ENCODE results near the gene OPTC. TPM values are rescaled to one million over a fixed set of nuclear protein-coding genes. Genes with fewer than 3 reads are reported as not detected.
"Not testable (repeated sequence)": the region's sequence is repeated elsewhere in the genome, so short reads cannot be mapped to it uniquely, and the experiment has no call there.

OPTC gene
- total RNA-seq, 1 donor from 2014 or later: not detected

DNA sequence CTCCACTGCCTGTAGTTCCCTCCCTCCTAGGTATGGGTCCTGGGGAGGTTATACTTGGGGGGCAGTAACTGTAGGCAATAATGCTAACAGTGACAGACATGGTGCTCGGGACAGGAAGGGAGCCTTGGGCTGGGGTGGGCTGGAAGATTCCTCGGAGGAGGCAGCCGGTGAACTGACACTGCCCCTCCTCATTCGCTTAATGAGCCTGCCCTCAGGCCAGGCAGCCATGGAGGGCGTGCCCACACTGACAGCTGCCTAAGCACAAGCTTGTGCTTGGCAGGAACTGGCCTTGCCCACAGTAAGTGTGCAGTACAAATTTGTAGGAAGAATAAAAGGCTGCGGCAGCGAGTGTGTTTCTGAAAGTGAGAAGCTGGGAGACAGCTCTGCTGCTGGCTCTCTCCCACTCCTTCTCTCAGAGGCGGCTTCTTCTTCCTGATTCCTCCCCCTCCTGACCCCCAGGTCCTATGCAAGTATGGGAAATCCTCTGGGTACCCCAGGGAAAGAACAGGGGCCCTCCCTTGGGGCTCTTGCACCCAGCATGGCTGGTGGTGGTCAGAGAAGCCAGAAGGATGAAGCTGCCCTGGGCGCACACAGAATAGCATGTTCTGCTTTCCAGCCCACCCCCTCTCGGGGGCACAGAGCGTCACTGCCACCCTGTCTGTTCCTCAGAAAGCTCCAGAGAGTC lies 23.6 kb downstream of the OPTC start:
- intact Hi-C loops (cut with micrococcal nuclease): no loop called here
- Mint-ChIP-seq H3K9me3 (no peaks in the 10 kb centered on the region), H3K4me3 (ENCODE audit: low read depth) (no peak overlapping the region), H3K27me3 (ENCODE audit: low read depth) (no peaks in the 10 kb centered on the region), H3K36me3 (ENCODE audit: low read depth) (no peaks in the 10 kb centered on the region), H3K27ac (no peak overlapping the region), H3K4me1 (ENCODE audit: low read depth) (peaks cover 27% of the 10 kb centered on the region)
- DNase-seq (ENCODE audit: low spot score): no peak

DNA sequence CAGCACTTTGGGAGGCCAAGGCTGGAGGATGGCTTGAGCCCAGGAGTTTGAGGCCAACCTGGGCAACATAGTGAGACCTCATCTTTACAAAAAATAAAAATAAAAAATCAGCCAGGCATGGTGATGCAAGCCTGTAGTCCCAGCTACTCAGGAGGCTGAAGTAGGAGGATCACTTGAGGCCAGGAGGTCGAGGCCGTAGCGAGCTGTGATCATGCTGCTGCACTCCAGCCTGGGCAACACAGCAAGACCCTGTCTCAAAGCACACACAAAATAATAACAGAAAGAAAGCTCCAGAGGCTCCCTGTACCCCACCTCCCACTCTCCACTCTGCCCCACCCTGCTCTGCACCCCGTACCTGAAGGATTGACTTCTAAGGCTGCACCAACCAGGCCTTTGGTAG lies 24.2 kb downstream of the OPTC start:
- intact Hi-C loops (cut with micrococcal nuclease); DNase-seq (ENCODE audit: low spot score); H3K9me3 Mint-ChIP-seq; H3K27me3 Mint-ChIP-seq (ENCODE audit: low read depth); H3K36me3 Mint-ChIP-seq (ENCODE audit: low read depth); H3K27ac Mint-ChIP-seq; H3K4me3 Mint-ChIP-seq (ENCODE audit: low read depth): not testable (repeated sequence)
- H3K4me1 Mint-ChIP-seq (ENCODE audit: low read depth): peaks cover 21% of the 10 kb centered on the region

DNA sequence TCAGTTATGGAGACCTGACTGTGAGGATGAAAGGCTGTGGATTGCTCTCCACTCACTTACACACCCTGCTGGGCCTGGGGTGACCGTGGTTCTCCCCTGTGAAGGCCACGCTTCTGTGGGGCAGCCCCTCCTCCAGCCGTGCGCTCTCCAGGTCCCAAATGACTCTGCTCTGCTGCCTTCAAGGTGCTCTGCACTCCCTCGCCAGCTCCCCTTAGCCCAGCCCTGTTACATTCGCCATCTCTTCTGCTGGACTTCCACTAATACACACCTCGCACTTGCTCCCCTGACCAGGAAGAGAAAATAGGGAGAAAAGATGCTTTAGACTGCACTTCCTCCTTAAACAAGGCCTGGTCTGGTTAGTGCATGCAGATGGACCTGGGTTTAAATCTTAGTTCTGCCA lies 24.6 kb downstream of the OPTC start:
- no peaks in the 10 kb centered on the region for H3K27me3 Mint-ChIP-seq (ENCODE audit: low read depth)
- H3K36me3 Mint-ChIP-seq (ENCODE audit: low read depth): no peaks in the 10 kb centered on the region
- intact Hi-C loops (cut with micrococcal nuclease): no loop called here
- H3K4me1 Mint-ChIP-seq (ENCODE audit: low read depth): peaks cover 17% of the 10 kb centered on the region
- H3K9me3 Mint-ChIP-seq: no peaks in the 10 kb centered on the region
- H3K27ac Mint-ChIP-seq: no peak overlapping the region
- no peak for DNase-seq (ENCODE audit: low spot score)
- no peak overlapping the region for H3K4me3 Mint-ChIP-seq (ENCODE audit: low read depth)

DNA sequence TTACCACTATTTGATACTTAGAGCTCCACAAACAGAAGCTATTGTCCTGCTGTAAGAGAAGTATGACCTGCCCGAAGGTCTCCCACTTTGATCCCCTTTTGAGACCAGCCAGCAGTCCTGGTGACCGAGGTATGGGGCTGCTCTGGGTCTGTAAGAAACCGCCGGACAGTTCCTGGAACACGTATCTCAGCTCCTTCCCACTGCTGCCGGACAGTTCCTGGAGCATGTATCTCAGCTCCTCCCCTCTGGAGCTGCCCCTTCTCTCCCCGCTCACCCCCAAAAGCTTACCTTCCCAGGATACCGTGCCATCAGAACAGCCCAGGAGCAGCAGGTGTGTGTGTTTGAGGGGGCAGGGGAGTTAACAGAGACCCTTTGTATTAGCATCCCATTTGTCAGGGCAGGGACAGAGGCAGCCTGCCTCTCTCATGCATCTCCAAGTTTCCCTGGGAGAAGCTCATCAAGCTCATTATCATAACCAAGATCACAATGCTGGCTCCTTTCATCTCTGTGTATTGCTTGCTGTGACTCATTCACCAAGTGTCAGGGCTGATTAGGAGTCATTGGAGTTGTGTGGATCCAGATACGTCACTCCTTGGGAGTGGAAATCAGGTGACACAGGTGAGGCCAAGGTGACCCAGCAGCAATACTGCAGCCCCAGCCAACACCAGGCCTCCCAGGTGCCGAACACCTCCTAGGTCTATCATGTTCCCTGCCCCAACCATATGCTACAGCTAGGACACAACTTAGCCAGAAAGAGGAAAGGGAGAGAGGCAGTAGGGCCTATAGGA lies 25.3 kb downstream of the OPTC start:
- Mint-ChIP-seq H3K9me3 (no peaks in the 10 kb centered on the region), H3K4me3 (ENCODE audit: low read depth) (no peak overlapping the region), H3K27me3 (ENCODE audit: low read depth) (no peaks in the 10 kb centered on the region), H3K4me1 (ENCODE audit: low read depth) (peaks cover 10% of the 10 kb centered on the region), H3K36me3 (ENCODE audit: low read depth) (no peaks in the 10 kb centered on the region), H3K27ac (no peak overlapping the region)
- intact Hi-C loops (cut with micrococcal nuclease): no loop called here
- no peak for DNase-seq (ENCODE audit: low spot score)

DNA sequence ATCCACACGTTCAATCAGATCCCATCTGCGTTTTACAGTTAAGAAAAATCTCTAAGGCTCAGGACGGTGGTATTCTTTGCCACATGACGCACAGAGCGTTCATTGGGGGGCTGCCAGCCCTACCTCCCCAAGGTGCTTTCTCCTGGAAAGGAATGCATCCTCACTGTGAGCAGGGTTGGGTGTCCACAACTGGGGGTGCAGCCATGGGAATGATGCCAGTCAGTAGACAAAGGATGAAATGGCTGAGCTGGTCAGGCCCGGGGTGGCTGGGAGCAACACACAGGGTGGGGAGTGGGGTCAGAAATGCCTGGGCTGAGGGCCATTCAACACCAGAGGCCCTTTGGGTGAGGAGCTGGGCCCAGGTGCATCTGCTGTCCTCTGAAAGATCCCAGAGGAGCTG lies 25.9 kb downstream of the OPTC start:
- Mint-ChIP-seq H3K4me3 (ENCODE audit: low read depth) (no peak overlapping the region), H3K4me1 (ENCODE audit: low read depth) (peaks cover 6% of the 10 kb centered on the region), H3K36me3 (ENCODE audit: low read depth) (no peaks in the 10 kb centered on the region), H3K9me3 (no peaks in the 10 kb centered on the region), H3K27ac (no peak overlapping the region), H3K27me3 (ENCODE audit: low read depth) (no peaks in the 10 kb centered on the region)
- no peak for DNase-seq (ENCODE audit: low spot score)
- intact Hi-C loops (cut with micrococcal nuclease): no loop called here

DNA sequence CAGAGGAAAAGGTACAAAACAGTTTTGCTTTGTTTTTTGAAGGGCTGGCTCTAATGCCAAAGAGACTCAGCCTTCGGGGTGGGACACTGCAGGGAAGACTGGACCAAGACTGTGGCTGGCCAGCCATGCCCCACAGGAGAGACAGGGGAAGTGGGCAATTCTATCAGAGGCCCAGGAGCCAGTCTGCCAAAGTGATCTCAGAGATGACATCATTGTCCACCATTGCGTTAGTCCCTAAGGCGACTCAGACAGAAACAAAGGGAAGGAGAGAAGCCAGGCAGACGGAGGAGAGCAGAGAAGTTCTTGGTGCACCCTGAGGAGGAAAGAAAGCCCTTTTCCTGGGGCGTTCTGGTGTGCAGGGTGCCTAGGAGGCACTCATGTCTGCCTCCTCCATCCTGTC lies 26.4 kb downstream of the OPTC start:
- Mint-ChIP-seq H3K36me3 (ENCODE audit: low read depth) (no peaks in the 10 kb centered on the region), H3K27ac (no peak overlapping the region), H3K4me3 (ENCODE audit: low read depth) (no peak overlapping the region), H3K4me1 (ENCODE audit: low read depth) (peaks cover 6% of the 10 kb centered on the region), H3K9me3 (no peaks in the 10 kb centered on the region), H3K27me3 (ENCODE audit: low read depth) (no peaks in the 10 kb centered on the region)
- no peak for DNase-seq (ENCODE audit: low spot score)
- intact Hi-C loops (cut with micrococcal nuclease): no loop called here

DNA sequence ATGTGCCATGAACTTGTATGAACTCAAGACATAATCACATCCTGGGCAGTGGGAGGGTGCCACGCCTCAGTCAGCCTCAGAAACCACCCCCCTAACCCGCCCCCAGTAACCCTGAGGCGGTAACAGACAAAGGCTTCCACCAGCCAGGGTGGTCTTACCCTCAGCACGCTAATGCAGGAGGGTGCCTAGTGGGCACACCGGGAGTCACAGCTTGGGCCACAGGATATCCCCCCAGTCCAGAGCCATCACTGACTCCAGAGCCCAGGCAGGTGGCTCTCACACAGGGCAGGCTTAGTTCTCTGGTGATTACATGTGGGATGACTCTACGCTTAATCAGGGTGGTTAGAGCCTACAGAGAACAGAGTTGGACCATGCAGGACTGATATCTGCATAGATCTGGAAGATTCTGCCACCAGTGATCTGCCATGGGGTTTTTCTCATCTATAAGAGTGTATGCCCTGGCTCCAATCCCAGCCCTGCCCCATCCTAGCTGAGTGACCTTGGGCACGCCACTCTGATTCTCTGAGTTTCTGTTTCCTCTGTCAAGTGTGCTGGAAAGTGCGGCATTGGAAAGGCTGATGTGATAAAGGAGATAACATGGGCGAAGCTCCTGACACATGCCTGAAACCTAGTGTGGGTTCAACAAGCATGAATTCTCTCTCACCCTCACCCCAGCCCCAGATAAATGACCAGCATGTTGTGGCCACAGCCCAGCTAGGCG lies 27.3 kb downstream of the OPTC start:
- H3K4me1 Mint-ChIP-seq (ENCODE audit: low read depth): peaks cover 6% of the 10 kb centered on the region
- intact Hi-C loops (cut with micrococcal nuclease): no loop called here
- no peak overlapping the region for H3K27ac Mint-ChIP-seq
- H3K27me3 Mint-ChIP-seq (ENCODE audit: low read depth): no peaks in the 10 kb centered on the region
- no peaks in the 10 kb centered on the region for H3K9me3 Mint-ChIP-seq
- H3K4me3 Mint-ChIP-seq (ENCODE audit: low read depth): no peak overlapping the region
- no peak for DNase-seq (ENCODE audit: low spot score)
- H3K36me3 Mint-ChIP-seq (ENCODE audit: low read depth): no peaks in the 10 kb centered on the region

DNA sequence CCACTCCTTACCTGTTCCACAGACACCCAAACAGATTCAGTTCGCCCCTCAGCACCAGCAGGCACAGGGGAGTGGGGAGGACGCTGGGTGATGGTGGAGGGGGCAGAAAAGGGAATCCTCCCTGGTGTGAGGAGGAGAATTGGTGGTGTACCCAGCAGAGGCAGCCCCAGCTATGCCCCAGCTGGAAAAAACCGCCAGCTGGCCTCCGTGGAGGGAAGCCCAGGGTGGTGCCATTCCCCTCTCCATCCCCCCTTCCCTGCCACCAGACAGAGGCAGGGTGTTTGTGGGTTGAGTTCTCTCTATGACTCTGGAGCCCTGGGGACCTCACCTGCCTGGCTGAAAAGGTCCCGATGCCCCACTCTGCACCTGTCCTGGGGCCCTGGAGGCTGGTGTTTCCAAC lies 27.9 kb downstream of the OPTC start:
- H3K4me3 Mint-ChIP-seq (ENCODE audit: low read depth): no peak overlapping the region
- H3K27ac Mint-ChIP-seq: no peak overlapping the region
- no peaks in the 10 kb centered on the region for H3K9me3 Mint-ChIP-seq
- no peaks in the 10 kb centered on the region for H3K36me3 Mint-ChIP-seq (ENCODE audit: low read depth)
- peaks cover 6% of the 10 kb centered on the region for H3K4me1 Mint-ChIP-seq (ENCODE audit: low read depth)
- H3K27me3 Mint-ChIP-seq (ENCODE audit: low read depth): no peaks in the 10 kb centered on the region
- no peak for DNase-seq (ENCODE audit: low spot score)
- intact Hi-C loops (cut with micrococcal nuclease): no loop called here

DNA sequence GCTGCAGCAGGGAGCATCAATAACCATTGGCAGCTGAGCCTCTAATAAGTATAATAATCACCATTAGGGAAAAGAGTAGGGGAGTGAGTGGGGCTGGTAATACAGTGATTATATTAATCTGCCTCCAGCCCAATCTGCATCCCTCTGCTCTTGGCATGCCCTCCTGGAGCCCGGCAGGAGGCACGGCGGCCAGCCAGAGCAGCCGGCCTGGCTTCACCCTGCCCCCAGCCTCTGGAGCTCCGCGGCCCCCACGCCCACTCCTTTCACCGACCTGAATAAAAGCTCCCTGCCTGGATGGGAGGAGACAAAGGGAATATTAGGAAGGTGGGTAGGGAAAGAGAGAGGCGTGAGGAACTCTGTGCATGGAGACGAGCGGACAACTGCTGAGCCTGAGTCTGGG lies 28.3 kb downstream of the OPTC start:
- Mint-ChIP-seq H3K4me1 (ENCODE audit: low read depth) (peaks cover 6% of the 10 kb centered on the region), H3K36me3 (ENCODE audit: low read depth) (no peaks in the 10 kb centered on the region), H3K9me3 (no peaks in the 10 kb centered on the region), H3K27ac (no peak overlapping the region), H3K27me3 (ENCODE audit: low read depth) (no peaks in the 10 kb centered on the region), H3K4me3 (ENCODE audit: low read depth) (no peak overlapping the region)
- DNase-seq (ENCODE audit: low spot score): no peak
- intact Hi-C loops (cut with micrococcal nuclease): no loop called here

DNA sequence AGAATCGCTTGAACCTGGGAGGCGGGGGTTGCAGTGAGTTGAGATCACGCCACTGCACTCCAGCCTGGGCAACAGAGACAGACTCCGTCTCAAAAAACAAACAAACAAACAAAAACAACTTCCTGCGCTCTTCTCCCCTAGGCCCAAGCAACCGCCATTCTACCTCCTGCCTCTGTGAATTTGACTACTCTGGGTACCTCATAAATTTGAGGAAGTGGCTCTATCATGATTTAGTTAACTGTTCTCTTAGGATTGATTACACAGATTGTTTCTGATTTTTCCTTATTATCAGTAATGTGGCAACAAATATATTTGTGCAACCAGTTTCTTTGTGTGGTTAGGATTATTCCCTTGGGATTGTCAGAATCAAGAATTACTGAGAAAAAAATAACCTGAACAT lies 29.7 kb downstream of the OPTC start:
- Mint-ChIP-seq H3K4me1 (ENCODE audit: low read depth) (peaks cover 6% of the 10 kb centered on the region), H3K27me3 (ENCODE audit: low read depth) (no peaks in the 10 kb centered on the region), H3K36me3 (ENCODE audit: low read depth) (no peaks in the 10 kb centered on the region), H3K27ac (no peak overlapping the region), H3K9me3 (no peaks in the 10 kb centered on the region), H3K4me3 (ENCODE audit: low read depth) (no peak overlapping the region)
- intact Hi-C loops (cut with micrococcal nuclease): no loop called here
- no peak for DNase-seq (ENCODE audit: low spot score)

DNA sequence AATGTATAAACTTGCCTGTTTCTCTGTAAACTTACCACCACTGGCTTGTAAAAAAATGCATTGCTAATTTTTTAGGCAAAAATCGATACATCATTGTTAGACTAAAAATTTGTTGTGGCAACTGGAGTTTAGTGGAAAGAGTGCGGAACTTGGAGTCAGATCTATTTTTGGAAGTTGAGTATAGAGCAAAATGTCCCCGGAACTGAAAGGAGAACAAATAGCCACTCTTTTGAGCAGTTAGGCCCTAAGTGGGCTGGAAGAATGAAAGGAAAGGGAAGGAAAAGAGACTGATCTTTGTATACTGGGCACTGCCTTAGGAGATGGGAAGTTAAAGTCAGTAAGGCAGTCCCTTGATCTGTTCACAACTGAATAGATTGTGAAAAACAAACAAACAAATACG lies 30.2 kb downstream of the OPTC start:
- Mint-ChIP-seq H3K27ac (no peak overlapping the region), H3K36me3 (ENCODE audit: low read depth) (no peaks in the 10 kb centered on the region), H3K27me3 (ENCODE audit: low read depth) (no peaks in the 10 kb centered on the region), H3K4me1 (ENCODE audit: low read depth) (peaks cover 6% of the 10 kb centered on the region), H3K4me3 (ENCODE audit: low read depth) (no peak overlapping the region), H3K9me3 (no peaks in the 10 kb centered on the region)
- intact Hi-C loops (cut with micrococcal nuclease): no loop called here
- DNase-seq (ENCODE audit: low spot score): no peak

DNA sequence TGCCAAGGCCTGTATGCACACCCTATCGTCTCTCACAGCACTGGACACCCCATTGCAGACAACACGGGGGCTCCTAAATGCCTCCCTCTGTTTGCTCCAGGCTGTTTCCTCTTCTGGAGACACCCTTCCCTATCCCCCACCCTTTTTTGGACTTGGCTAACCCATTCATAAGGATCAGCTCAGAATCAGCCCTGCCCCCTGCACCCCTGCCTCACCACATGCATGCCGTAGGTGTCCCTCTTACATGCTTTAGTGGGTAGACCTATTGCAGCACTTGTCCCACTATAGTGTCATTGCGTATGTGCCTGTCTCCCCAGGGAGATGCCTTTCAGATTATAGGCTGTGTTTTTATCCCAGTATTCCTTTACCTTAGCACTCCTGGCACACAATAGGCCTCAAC lies 30.9 kb downstream of the OPTC start:
- no peak overlapping the region for H3K27ac Mint-ChIP-seq
- intact Hi-C loops (cut with micrococcal nuclease): no loop called here
- H3K36me3 Mint-ChIP-seq (ENCODE audit: low read depth): no peaks in the 10 kb centered on the region
- peaks cover 8% of the 10 kb centered on the region for H3K4me1 Mint-ChIP-seq (ENCODE audit: low read depth)
- no peak for DNase-seq (ENCODE audit: low spot score)
- no peaks in the 10 kb centered on the region for H3K9me3 Mint-ChIP-seq
- H3K4me3 Mint-ChIP-seq (ENCODE audit: low read depth): no peak overlapping the region
- H3K27me3 Mint-ChIP-seq (ENCODE audit: low read depth): no peaks in the 10 kb centered on the region

DNA sequence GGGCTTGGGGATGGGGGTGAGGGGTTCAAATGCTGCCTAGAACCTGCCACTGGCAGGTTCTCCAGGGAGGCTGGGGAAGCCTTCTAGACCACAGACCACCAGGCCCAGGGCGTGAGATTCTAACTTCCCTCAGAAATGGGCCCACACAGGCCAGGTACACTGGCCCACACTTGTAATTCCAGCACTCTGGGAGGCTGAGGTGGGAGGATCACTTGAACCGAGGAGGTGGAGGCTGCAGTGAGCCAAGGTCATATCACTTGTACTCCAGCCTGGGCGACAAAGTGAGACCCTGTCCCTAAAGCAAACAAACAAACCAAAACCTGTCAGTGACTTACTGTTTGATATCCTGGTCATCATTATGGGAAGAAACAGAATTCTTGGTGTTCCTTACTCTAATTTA lies 31.7 kb downstream of the OPTC start:
- Mint-ChIP-seq H3K27me3 (ENCODE audit: low read depth) (no peaks in the 10 kb centered on the region), H3K9me3 (no peaks in the 10 kb centered on the region), H3K36me3 (ENCODE audit: low read depth) (no peaks in the 10 kb centered on the region), H3K27ac (no peak overlapping the region), H3K4me3 (ENCODE audit: low read depth) (no peak overlapping the region), H3K4me1 (ENCODE audit: low read depth) (peaks cover 10% of the 10 kb centered on the region)
- DNase-seq (ENCODE audit: low spot score): no peak
- intact Hi-C loops (cut with micrococcal nuclease): no loop called here

All from activated T-helper 2 cell treated with anti-CD3 and anti-CD28 coated beads, Interferon-gamma antibody, Interleukin-2, Interleukin-4, amounts not matched to agents 10 μg/mL and 5 μg/mL and 100 μg/mL, durations not matched to agents 14 hours and 24 hours and 36 hours (primary cell).